Activated naive CD8-positive, alpha-beta T cell treated with anti-CD3 and anti-CD28 coated beads, Interleukin-2, amount 50 U/mL, for 24 hours (primary cell): ENCODE results near the gene DACT1.

ENCODE experiments used
- ATAC-seq: fragments of 150-1000 bp; cut with Tn5 transposase; one replicate; pipeline ENCODE4 v1.10.0; 2021
- DNase-seq: peaks from one replicate; pipeline ENCODE4 v3.0.0; 2021
- H3K27ac Mint-ChIP-seq: one replicate; pipeline ENCODE4 v1.8.0; 2021; ENCODE audit warnings: mild to moderate bottlenecking, mixed read lengths
- H3K27me3 Mint-ChIP-seq: one replicate; pipeline ENCODE4 v1.8.0; 2021; ENCODE audit warnings: mixed read lengths
- H3K36me3 Mint-ChIP-seq: one replicate; pipeline ENCODE4 v1.8.0; 2021; ENCODE audit warnings: low read depth, mixed read lengths
- H3K4me1 Mint-ChIP-seq: one replicate; pipeline ENCODE4 v1.8.0; 2021; ENCODE audit warnings: mixed read lengths
- H3K4me3 Mint-ChIP-seq: one replicate; pipeline ENCODE4 v1.8.0; 2021; ENCODE audit warnings: mild to moderate bottlenecking, moderate library complexity, mixed read lengths
- H3K9me3 Mint-ChIP-seq: one replicate; pipeline ENCODE4 v1.8.0; 2021; ENCODE audit warnings: mixed read lengths

The DACT1 gene

DNA sequence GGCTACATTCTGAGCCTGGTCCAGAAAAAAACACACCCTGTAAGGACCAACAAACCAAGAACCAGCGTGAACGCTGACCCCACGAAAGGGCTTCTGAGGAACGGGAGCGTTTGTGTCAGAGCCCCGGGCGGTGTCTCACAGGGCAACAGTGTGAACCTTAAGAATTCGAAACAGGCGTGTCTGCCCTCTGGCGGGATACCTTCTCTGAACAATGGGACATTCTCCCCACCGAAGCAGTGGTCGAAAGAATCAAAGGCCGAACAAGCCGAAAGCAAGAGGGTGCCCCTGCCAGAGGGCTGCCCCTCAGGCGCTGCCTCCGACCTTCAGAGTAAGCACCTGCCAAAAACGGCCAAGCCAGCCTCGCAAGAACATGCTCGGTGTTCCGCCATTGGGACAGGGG is 7.9 kb downstream of the DACT1 start:
- no peak overlapping the region for H3K4me3 Mint-ChIP-seq
- peaks cover 8% of the 10 kb centered on the region for H3K4me1 Mint-ChIP-seq
- no peaks in the 10 kb centered on the region for H3K9me3 Mint-ChIP-seq
- peaks cover 2% of the 10 kb centered on the region for H3K27me3 Mint-ChIP-seq
- H3K27ac Mint-ChIP-seq = no peak overlapping the region
- no peaks in the 10 kb centered on the region for H3K36me3 Mint-ChIP-seq
- DNase-seq (no peak), ATAC-seq (no peak)

DNA sequence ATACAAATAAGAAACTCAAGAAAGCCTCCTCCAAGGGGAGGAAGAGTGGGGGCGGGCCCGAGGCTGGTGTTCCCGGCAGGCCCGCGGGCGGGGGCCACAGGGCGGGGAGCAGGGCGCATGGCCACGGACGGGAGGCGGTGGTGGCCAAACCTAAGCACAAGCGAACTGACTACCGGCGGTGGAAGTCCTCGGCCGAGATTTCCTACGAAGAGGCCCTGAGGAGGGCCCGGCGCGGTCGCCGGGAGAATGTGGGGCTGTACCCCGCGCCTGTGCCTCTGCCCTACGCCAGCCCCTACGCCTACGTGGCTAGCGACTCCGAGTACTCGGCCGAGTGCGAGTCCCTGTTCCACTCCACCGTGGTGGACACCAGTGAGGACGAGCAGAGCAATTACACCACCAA is 8.7 kb downstream of the DACT1 start:
- Mint-ChIP-seq H3K27me3 (peaks cover under 1% of the 10 kb centered on the region), H3K9me3 (no peaks in the 10 kb centered on the region), H3K27ac (no peak overlapping the region), H3K4me1 (no peaks in the 10 kb centered on the region), H3K4me3 (no peak overlapping the region), H3K36me3 (no peaks in the 10 kb centered on the region)
- ATAC-seq (no peak), DNase-seq (no peak)

DNA sequence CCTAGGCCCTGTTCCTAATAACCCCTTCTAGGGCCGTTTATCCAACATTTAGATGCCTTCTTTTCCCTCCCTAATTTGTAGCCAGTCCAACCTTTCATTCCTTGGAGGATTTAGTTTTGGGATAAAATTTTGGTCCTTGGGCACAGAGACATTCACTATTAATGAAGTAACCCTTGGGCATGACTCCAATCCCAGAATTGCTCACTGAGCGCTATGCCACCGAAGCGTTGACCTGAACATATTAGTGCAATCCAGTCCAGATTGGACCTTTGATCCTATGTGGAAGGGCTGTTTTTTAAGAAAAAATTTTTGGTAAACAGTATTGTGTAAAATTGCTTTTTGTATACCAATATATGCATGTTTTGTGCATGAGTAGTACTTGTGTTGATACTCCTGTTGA is 10.0 kb downstream of the DACT1 start:
- no peak for ATAC-seq
- no peaks in the 10 kb centered on the region for H3K4me1 Mint-ChIP-seq
- H3K27me3 Mint-ChIP-seq = no peaks in the 10 kb centered on the region
- no peak overlapping the region for H3K4me3 Mint-ChIP-seq
- H3K27ac Mint-ChIP-seq = no peak overlapping the region
- no peaks in the 10 kb centered on the region for H3K36me3 Mint-ChIP-seq
- DNase-seq = no peak
- H3K9me3 Mint-ChIP-seq = no peaks in the 10 kb centered on the region

DNA sequence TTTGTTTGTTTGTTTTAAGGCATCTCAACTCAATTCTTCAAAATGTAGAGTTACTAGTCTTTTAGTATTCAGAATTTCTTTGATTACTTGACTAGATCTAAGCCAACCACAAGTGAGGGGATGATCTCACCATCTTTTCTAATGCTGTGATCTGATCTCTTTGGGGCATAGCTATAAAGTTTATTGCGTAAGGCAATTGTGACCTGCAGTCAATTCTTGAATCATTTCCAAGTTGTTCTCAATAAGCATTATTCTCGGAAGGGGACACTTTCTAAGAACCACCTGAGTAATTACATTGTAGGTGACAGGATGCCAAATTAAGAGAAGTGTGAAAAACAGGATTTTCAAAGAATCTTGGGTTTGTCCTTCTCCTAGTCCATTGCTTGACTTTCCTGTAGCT is 13.1 kb downstream of the DACT1 start:
- Mint-ChIP-seq H3K4me1 (no peaks in the 10 kb centered on the region), H3K27ac (no peak overlapping the region), H3K27me3 (no peaks in the 10 kb centered on the region), H3K36me3 (no peaks in the 10 kb centered on the region), H3K9me3 (no peaks in the 10 kb centered on the region), H3K4me3 (no peak overlapping the region)
- ATAC-seq (no peak), DNase-seq (no peak)

DNA sequence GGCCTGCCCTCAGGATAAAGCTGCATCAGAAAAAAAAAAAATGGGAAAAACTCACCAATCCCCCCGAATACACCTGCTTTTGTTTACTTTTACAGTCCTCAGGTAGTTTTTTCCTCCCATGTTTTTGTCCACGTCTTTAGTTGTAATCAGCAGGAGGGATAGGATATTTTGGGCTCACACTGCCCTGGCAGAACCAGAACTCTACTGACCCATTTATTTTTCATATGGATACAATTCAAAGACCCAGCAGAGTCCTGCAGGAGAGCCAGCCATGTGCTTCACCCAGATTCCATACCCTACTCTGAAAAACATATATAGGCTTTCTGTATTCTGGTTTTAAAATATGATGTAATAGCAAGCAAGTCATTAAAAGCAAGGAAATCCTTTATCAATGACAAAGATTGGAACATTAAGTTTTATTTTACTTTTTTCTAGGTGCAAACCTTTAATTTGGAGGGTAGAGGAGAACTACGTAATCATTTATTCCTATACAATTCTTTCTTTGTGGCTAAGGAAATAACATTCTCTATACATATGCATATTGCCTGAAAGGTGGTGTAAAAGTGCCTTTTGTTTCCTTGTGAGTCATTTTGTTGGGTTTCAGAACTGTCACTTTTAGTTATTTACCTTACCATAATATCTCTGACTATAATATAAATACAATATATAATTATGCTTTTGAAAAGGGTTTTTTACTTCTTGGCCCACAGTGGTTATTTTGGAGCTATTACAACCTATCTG is 19.1 kb downstream of the DACT1 start:
- no peak for DNase-seq
- no peaks in the 10 kb centered on the region for H3K4me1 Mint-ChIP-seq

DNA sequence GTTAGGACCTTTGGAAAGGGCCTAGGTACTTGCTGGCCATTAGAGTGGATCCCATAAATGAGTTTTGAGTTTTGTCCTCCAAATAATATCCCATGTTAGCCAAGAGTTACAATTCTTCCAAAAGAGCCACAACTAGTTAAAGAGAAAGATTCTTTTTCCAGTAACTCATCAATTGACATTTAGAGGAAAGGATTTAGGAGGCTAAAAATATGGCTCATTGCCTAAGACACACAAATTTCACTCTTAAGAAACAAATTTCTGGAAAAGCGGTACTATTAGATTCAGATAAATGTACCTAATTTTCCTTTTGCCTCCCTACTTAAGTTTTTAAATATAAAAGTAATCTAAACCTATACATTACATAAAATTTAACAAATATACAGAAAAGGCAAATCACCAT is 21.3 kb downstream of the DACT1 start:
- ATAC-seq (no peak), DNase-seq (no peak)
- Mint-ChIP-seq H3K4me3 (no peak overlapping the region), H3K27ac (no peak overlapping the region), H3K27me3 (no peaks in the 10 kb centered on the region), H3K36me3 (no peaks in the 10 kb centered on the region), H3K4me1 (peaks cover 8% of the 10 kb centered on the region), H3K9me3 (no peaks in the 10 kb centered on the region)

More for the DNA sequence above, 19.1 kb downstream of the DACT1 start:
- Mint-ChIP-seq H3K27me3 (no peaks in the 10 kb centered on the region), H3K27ac (no peak overlapping the region), H3K36me3 (no peaks in the 10 kb centered on the region), H3K4me3 (no peak overlapping the region), H3K9me3 (no peaks in the 10 kb centered on the region)
- ATAC-seq = no peak

DNA sequence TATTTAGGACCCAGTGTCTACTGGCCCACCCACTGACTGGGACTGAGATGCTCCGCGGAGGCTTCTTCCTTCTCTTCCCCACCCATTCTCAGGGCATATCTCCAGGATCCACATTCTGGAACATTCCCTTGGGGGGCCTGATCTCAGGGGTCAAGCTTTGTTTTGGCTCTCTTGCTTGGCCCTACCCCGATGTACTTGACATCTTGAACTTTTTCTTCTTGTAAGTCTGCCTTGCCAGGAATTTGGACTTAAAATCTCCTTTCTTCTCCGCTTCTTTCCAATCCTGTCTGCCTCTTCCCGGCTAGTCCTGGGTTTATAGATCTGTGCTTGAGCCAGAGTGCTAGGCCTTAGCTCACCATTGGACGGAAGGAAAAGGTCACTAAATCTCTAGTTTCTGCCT is 22.1 kb downstream of the DACT1 start:
- Mint-ChIP-seq H3K27me3 (no peaks in the 10 kb centered on the region), H3K4me1 (peaks cover 8% of the 10 kb centered on the region), H3K4me3 (no peak overlapping the region), H3K36me3 (no peaks in the 10 kb centered on the region), H3K9me3 (no peaks in the 10 kb centered on the region), H3K27ac (no peak overlapping the region)
- DNase-seq (no peak), ATAC-seq (no peak)

DNA sequence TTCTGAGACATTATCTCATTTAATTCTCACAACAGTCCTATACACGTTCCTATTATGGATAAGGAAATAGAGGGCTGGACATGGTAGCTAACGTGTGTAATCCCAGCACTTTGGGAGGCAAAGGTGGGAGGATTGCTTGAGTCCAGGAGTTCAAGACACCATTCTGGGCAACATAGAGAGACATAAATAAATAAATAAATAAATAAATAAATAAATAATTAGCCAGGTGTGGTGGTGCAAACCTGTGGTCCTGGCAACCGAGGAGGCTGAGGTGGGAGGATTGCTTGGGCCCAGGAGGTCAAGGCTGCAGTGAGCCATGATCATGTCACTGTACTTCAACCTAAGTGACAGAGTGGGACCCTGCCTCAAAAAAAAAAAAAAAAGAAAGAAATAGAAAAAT is 22.6 kb downstream of the DACT1 start:
- Mint-ChIP-seq H3K4me3 (no peak overlapping the region), H3K27ac (no peak overlapping the region), H3K9me3 (no peaks in the 10 kb centered on the region), H3K27me3 (no peaks in the 10 kb centered on the region), H3K36me3 (no peaks in the 10 kb centered on the region), H3K4me1 (peaks cover 8% of the 10 kb centered on the region)
- no peak for ATAC-seq
- DNase-seq = no peak

DNA sequence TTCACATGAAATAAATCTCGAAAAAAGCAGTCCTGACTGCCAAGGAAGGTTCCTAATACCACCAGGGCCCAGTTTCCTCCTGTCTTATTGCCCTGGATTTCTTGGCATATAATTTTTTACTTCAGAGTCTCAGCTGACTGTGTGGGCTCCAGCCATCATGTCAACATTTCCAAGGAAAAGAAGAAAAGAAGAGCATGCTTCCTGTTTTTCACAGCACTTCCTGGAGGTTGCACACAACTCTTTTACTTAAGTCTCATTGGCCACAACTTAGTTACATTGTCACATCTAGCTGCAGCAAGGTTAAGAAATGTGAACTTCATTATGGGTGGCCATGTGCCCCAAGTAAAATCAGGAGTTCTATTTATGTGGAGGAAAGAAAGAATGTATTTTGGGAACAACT is 24.3 kb downstream of the DACT1 start:
- Mint-ChIP-seq H3K4me3 (no peak overlapping the region), H3K4me1 (peaks cover 11% of the 10 kb centered on the region), H3K27ac (no peak overlapping the region), H3K27me3 (no peaks in the 10 kb centered on the region), H3K36me3 (no peaks in the 10 kb centered on the region), H3K9me3 (no peaks in the 10 kb centered on the region)
- DNase-seq = no peak
- ATAC-seq = no peak

DNA sequence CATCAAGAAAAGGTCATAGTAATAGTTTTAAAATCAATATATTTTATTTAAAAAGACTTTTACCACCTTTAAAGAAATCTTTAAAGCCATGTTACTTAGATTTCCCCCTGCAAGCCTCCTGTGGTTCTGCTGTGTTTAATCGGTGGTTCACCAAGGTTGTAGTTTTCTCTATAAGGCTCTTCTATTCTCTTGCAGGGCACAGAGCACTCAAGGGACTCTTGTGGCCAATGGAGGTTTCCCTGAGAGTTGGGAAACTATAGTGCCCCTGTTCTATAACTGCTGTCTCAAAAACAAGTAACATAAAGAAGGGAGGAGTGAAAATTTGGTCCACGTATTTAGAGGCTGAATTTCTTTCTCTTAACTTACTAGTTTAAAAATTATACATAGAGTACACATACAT is 25.0 kb downstream of the DACT1 start:
- Mint-ChIP-seq H3K4me3 (no peak overlapping the region), H3K4me1 (peaks cover 11% of the 10 kb centered on the region), H3K9me3 (no peaks in the 10 kb centered on the region), H3K27me3 (no peaks in the 10 kb centered on the region), H3K36me3 (no peaks in the 10 kb centered on the region), H3K27ac (no peak overlapping the region)
- DNase-seq (no peak), ATAC-seq (no peak)

DNA sequence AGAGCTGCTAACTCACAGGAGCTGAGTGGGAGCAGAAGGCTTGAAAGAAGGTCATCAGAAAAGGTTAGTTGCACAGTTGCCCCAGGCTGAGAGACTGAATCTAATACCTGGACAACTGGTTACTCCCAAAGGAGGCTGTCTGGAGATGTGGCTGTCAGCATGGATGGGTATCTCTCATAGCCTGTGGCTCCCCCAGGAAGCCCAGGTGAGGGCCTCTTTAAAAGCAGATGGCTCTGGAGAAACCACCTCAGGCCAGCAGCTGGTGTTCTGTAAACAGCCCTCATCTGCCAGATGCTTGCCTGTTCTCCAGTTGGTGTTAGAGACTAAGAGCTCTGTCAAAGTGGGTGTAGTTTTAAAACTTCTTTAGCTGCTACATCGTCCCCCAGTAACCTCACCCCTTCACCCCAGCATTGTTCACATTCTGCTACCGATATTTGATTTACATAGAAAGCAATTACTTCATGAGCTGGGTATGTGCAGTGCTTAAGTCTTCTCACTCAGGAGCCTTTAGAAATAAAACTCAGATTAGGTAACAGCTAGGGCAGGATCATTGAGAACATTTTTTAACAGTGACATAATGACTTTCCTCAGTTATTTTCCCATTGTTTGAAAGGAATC is 25.8 kb downstream of the DACT1 start:
- Mint-ChIP-seq H3K4me1 (peaks cover 11% of the 10 kb centered on the region), H3K4me3 (no peak overlapping the region), H3K27me3 (no peaks in the 10 kb centered on the region), H3K27ac (no peak overlapping the region), H3K9me3 (no peaks in the 10 kb centered on the region), H3K36me3 (no peaks in the 10 kb centered on the region)
- no peak for ATAC-seq
- no peak for DNase-seq

DNA sequence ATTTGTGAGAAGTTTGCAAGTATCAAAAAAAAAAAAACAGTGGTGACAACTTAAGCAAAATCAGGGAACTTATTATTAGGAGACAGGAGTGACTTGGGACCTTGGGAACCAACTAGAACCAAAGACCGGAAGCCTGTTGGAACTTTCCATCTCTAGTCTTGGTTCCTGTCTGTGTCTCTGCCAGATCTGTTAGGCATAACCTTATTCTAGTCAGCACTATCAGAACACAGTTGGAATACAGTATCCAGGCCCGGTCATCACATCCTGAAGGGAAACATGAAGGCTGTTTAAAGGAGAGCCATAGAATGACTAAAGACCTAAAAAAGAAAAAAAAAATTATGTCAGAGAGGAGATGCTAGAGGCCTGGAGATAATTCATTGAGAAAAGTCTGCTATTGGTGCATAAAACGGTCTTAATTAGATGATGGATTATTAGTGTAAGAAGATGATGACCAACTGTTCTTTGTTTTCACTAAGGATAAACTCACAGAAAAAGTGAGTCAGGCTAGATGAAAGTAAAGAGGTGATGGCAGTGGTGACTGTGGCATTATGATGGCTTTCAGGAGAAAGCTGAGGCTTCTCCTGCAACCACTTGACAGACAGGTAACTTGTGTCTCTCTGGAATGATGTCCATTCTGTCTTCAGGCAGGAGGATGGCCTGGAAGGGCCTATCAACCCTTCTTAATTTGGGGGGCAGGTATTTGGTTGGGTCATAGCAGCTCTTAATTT is 28.2 kb downstream of the DACT1 start:
- Mint-ChIP-seq H3K4me1 (peaks cover 11% of the 10 kb centered on the region), H3K27me3 (no peaks in the 10 kb centered on the region), H3K27ac (no peak overlapping the region), H3K36me3 (no peaks in the 10 kb centered on the region), H3K4me3 (no peak overlapping the region), H3K9me3 (no peaks in the 10 kb centered on the region)
- DNase-seq (no peak), ATAC-seq (peak; percentile 33)

DNA sequence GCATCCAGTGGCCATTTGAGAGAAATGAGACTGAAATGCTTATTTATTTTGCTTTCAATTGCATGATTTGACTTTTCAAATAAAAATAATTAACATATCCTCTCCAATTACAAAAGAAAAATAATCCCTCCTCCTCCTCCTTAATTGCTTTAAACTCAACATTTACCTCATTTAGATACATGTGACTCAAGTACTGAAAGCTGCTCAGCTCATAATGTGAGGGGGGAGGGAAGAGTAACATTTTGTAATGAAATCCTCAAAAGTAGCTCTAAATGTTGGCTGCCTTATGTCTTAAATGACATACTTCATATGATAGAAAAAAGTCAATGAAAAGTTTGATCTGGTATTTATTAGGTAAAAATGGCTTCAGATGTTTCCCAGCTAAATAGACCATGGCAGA is 29.0 kb downstream of the DACT1 start:
- Mint-ChIP-seq H3K4me3 (no peak overlapping the region), H3K36me3 (no peaks in the 10 kb centered on the region), H3K27me3 (no peaks in the 10 kb centered on the region), H3K4me1 (peaks cover 11% of the 10 kb centered on the region), H3K27ac (no peak overlapping the region), H3K9me3 (no peaks in the 10 kb centered on the region)
- no peak for DNase-seq
- ATAC-seq = no peak

DNA sequence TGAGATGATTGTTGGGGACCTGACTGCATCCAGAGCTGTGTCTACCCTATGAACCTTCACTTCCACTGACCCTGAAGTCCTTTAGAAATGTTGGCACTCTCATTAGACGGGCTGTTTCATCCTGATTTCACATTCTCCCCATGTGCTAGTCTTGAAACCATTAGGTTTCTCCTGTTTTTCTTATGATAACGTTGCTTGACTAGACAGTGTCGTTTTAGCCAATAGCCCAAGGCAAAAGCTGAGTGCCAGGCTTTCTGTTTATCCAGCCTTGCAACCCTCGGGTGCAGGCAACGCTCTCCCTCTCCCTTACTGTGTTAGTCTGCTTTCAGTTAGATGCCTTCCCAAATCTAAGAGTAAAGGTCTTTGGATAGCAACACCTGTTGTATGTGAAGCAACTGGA is 30.1 kb downstream of the DACT1 start:
- peaks cover 2% of the 10 kb centered on the region for H3K27me3 Mint-ChIP-seq
- DNase-seq = no peak

DNA sequence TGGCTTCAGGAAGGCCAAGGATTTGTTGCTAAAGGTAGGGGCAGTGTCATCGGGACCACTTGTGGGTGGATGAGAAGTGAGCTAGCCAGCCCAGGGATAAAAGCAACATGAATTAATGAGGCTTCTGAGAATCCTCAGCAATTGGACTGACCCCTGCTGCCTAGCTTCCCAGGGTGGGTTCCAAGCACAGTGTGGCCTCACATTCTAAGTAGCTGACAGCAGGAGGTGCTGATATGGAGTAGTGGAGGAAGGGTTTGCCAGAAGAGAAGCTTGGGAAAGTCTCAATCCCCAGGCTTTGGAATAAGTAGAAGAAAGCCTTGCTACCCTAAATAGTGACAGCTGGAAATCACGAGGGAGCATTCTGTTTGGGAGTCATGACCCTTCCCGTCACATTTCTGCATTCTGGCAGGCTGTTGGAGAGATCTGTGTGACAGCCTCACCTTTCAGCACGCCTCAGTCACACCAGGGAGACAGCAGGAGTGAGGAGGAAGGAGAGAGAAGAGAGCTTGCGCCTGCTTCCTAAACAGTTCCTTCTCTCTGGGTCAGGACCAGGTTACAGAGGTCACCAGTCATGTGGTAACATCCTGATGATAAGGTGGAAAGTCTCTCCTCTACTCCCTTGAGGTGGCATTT is 31.2 kb downstream of the DACT1 start:
- H3K27me3 Mint-ChIP-seq = peaks cover 2% of the 10 kb centered on the region
- H3K27ac Mint-ChIP-seq = no peak overlapping the region
- no peaks in the 10 kb centered on the region for H3K9me3 Mint-ChIP-seq
- DNase-seq (no peak), ATAC-seq (no peak)
- no peak overlapping the region for H3K4me3 Mint-ChIP-seq
- H3K4me1 Mint-ChIP-seq = peaks cover 3% of the 10 kb centered on the region
- H3K36me3 Mint-ChIP-seq = no peaks in the 10 kb centered on the region

More for the DNA sequence above, 30.1 kb downstream of the DACT1 start:
- H3K4me3 Mint-ChIP-seq = no peak overlapping the region
- no peaks in the 10 kb centered on the region for H3K36me3 Mint-ChIP-seq
- no peaks in the 10 kb centered on the region for H3K9me3 Mint-ChIP-seq
- ATAC-seq = no peak
- no peak overlapping the region for H3K27ac Mint-ChIP-seq
- H3K4me1 Mint-ChIP-seq = peaks cover 3% of the 10 kb centered on the region
